K562 (cell line): ENCODE data around the gene BLM. TPM values are rescaled to one million over a fixed set of nuclear protein-coding genes. Genes with fewer than 3 reads are reported as not detected.

ENCODE experiments used
- ATAC-seq: fragments of 200-7000 bp; cut with Tn5 transposase; 3 replicates; pipeline ENCODE4 v1.9.1; 2020; ENCODE audit warnings: moderate library complexity
- BruUV-seq: library from RNA; stranded (reverse); fragments of 400-500 nt; replicated peaks from 2 replicates; lab custom pipeline; 2021; lab: Mats Ljungman, UMichigan
- CTCF ChIA-PET: fragments of 300-600 bp; formaldehyde crosslinking; extraction: SDS; loops from one replicate; lab custom pipeline; 2021; ENCODE audit warnings: low intra/inter-chr PET ratio; lab: Yijun Ruan, JAX
- POLR2A ChIA-PET: fragments of 300-600, 350-650 bp; sonication (Branson Sonifier 250); formaldehyde crosslinking; extraction: SDS; loops from one replicate; lab custom pipeline; 2021; ENCODE audit warnings: antibody characterized with exemption, inconsistent platforms; lab: Yijun Ruan, JAX
- DNase-seq, 4 experiments: peaks; one replicate each; pipeline versions ENCODE4 v3.0.0 to v3.0.0-alpha.2; 2011 to 2018; ENCODE audit warnings: low spot score in 3 of 4, mixed read lengths in 3 of 4; ENCODE audit errors: extremely low read depth in 1 of 4
- FAIRE-seq: peaks from 2 replicates; lab custom pipeline; 2011; peaks lifted over from hg19 to GRCh38; lab: Jason Lieb, UNC
- H2AFZ ChIP-seq: 2 replicates; pipeline ENCODE4 v1.6.0; 2011; ENCODE audit warnings: low read depth, low read length, control low read depth, inconsistent platforms
- H3K27ac ChIP-seq: fragments of 200-600 bp; 3 replicates; pipeline ENCODE4 v1.8.0; 2011; ENCODE audit warnings: low read depth, mild to moderate bottlenecking, control low read depth, inconsistent platforms, low read length, moderate library complexity, mixed read lengths; ENCODE audit errors: extremely low read depth
- H3K27me3 ChIP-seq, 2 experiments: fragments of 300-600 bp in 1 of 2; 2 replicates in 1 of 2; 3 replicates in 1 of 2; pipeline versions ENCODE4 v1.6.0 to v1.8.0; 2011; ENCODE audit warnings: inconsistent platforms in 2 of 2, low read length in 2 of 2, mild to moderate bottlenecking in 1 of 2, mixed read lengths in 1 of 2, moderate library complexity in 1 of 2; ENCODE audit not compliant: control insufficient read depth in 2 of 2, insufficient read depth in 2 of 2
- H3K36me3 ChIP-seq: fragments of 300-600 bp; 3 replicates; pipeline ENCODE4 v1.8.0; 2011; ENCODE audit warnings: mild to moderate bottlenecking, low read length, inconsistent platforms; ENCODE audit not compliant: control insufficient read depth, insufficient read depth
- H3K4me1 ChIP-seq, 2 experiments: fragments of 200-600 bp in 1 of 2; replicated peaks in 1 of 2; 2 replicates in 1 of 2; 3 replicates in 1 of 2; pipeline versions ENCODE4 v1.5.1 to v1.8.0; 2011; ENCODE audit warnings: inconsistent platforms in 2 of 2, low read length in 2 of 2, mild to moderate bottlenecking in 1 of 2, mixed read lengths in 1 of 2, moderate library complexity in 1 of 2; ENCODE audit not compliant: control insufficient read depth in 2 of 2, insufficient read depth in 2 of 2
- H3K4me2 ChIP-seq: 2 replicates; pipeline ENCODE4 v1.6.1; 2011; ENCODE audit warnings: low read length, control low read depth, inconsistent platforms, mixed read lengths; ENCODE audit not compliant: insufficient read depth
- H3K4me3 ChIP-seq: fragments of 200-600 bp; sonication (generic), shearing (Covaris generic); 2 replicates; pipeline ENCODE4 v1.5.1; 2016; ENCODE audit warnings: control low read depth, inconsistent platforms
- H3K79me2 ChIP-seq: fragments of 200-600 bp; 3 replicates; pipeline ENCODE4 v1.8.0; 2011; ENCODE audit warnings: low read length, inconsistent platforms; ENCODE audit not compliant: control insufficient read depth, insufficient read depth
- H3K9ac ChIP-seq, 2 experiments: 2 replicates each; pipeline versions ENCODE4 v1.6.0 to v1.6.1; 2011; ENCODE audit warnings: low read depth in 2 of 2, low read length in 2 of 2, control low read depth in 1 of 2, inconsistent platforms in 1 of 2, mild to moderate bottlenecking in 1 of 2, mixed read lengths in 1 of 2; ENCODE audit not compliant: insufficient read depth in 1 of 2
- H3K9me1 ChIP-seq: one replicate; pipeline ENCODE4 v1.6.0; 2011; ENCODE audit warnings: inconsistent platforms, mild to moderate bottlenecking, low read length, moderate library complexity; ENCODE audit not compliant: control insufficient read depth, insufficient read depth
- H3K9me3 ChIP-seq: replicated peaks from 2 replicates; pipeline ENCODE4 v1.5.1; 2011; ENCODE audit warnings: low read depth, low read length, inconsistent platforms; ENCODE audit not compliant: control insufficient read depth, insufficient read depth
- H4K20me1 ChIP-seq: replicated peaks from 2 replicates; pipeline ENCODE4 v1.6.1; 2011; ENCODE audit warnings: low read length, inconsistent platforms, mixed read lengths; ENCODE audit not compliant: control insufficient read depth, insufficient read depth
- CAMTA2 ChIP-seq: fragments of 250-450 bp; sonication (Bioruptor Pico); conservative IDR thresholded peaks from 2 replicates; pipeline ENCODE4 v1.5.1; 2022
- CSDE1 ChIP-seq, 2 experiments: fragments of 450-650 bp; IDR thresholded peaks; 2 replicates each; pipeline ENCODE4 v1.6.1; 2016; ENCODE audit warnings: mild to moderate bottlenecking in 1 of 2
- HNRNPL ChIP-seq: fragments of 200-400 bp; formaldehyde crosslinking; IDR thresholded peaks from 2 replicates; pipeline ENCODE4 v1.6.1; 2017; ENCODE audit warnings: low read depth, mild to moderate bottlenecking, low read length
- IRF2 ChIP-seq: sonication (generic); formaldehyde crosslinking; IDR thresholded peaks from 2 replicates; pipeline ENCODE4 v1.8.1; 2022; ENCODE audit warnings: mild to moderate bottlenecking, missing genetic modification reagents
- KAT2B ChIP-seq: IDR thresholded peaks from one replicate; pipeline ENCODE4 v1.6.1; 2012; ENCODE audit warnings: low read depth, mild to moderate bottlenecking, control low read depth, inconsistent platforms, low read length, moderate library complexity
- MEF2A ChIP-seq: IDR thresholded peaks from 2 replicates; pipeline ENCODE4 v1.6.1; 2011; ENCODE audit warnings: low read depth, mild to moderate bottlenecking, low read length, moderate library complexity; ENCODE audit not compliant: control insufficient read depth
- NR4A1 ChIP-seq, 2 experiments: fragments of 250-450 bp in 1 of 2; fragments of 450-650 bp in 1 of 2; sonication (Bioruptor Pico) in 1 of 2; IDR thresholded peaks; 2 replicates each; pipeline versions ENCODE4 v1.4.0 to v1.6.1; 2016 to 2020; ENCODE audit warnings: mild to moderate bottlenecking in 2 of 2, missing compliant biosample characterization in 1 of 2, missing genetic modification characterization in 1 of 2, moderate library complexity in 1 of 2
- PHF8 ChIP-seq: fragments of 200-600 bp; sonication (generic); IDR thresholded peaks from 2 replicates; pipeline ENCODE4 v1.6.1; 2012; ENCODE audit warnings: mixed run types, mild to moderate bottlenecking, inconsistent platforms, low read length, moderate library complexity, borderline replicate concordance
- POLR3A ChIP-seq: IDR thresholded peaks from 2 replicates; pipeline ENCODE4 v1.6.1; 2011; ENCODE audit warnings: borderline replicate concordance, mild to moderate bottlenecking, moderate library complexity; ENCODE audit not compliant: insufficient read length, insufficient read depth; ENCODE audit errors: extremely low read depth
- RBM34 ChIP-seq: fragments of 200-400 bp; formaldehyde crosslinking; IDR thresholded peaks from 2 replicates; pipeline ENCODE4 v1.6.1; 2018; ENCODE audit warnings: low read length, borderline replicate concordance; ENCODE audit not compliant: insufficient read depth
- RCOR1 ChIP-seq, 2 experiments: IDR thresholded peaks; 2 replicates each; pipeline ENCODE4 v1.6.1; 2012; ENCODE audit warnings: low read depth in 2 of 2, low read length in 2 of 2, borderline replicate concordance in 1 of 2, improper control_type of control experiment in 1 of 2
- RFX7 ChIP-seq: fragments of 250-450 bp; sonication (Bioruptor Pico); IDR thresholded peaks from 2 replicates; pipeline ENCODE4 v1.5.1; 2021; ENCODE audit warnings: mild to moderate bottlenecking
- WGBS: fragments of 100-300 bp; shearing (Covaris generic); methylation state at CpG from one replicate; pipeline ENCODE4 v1.1.6; 2016; ENCODE audit warnings: low coverage, mixed read lengths; ENCODE audit not compliant: insufficient coverage; ENCODE audit errors: missing lambda C conversion rate; 5-methylcytosine and 5-hydroxymethylcytosine counted together
- in situ Hi-C: fragments of 300-500 bp; cut with MboI; formaldehyde crosslinking; loops from 4 replicates; pipeline ENCODE4 v1.15.0; 2018; ENCODE audit warnings: inconsistent platforms, mixed read lengths
- intact Hi-C: fragments of 100-400 bp; cut with micrococcal nuclease; formaldehyde crosslinking; loops from 2 replicates; pipeline ENCODE4 v1.14.2; 2022
- polyA plus RNA-seq, 8 experiments: library from polyadenylated mRNA; depleted of rRNA in 4 of 8; stranded (reverse) in 5 of 8; unstranded in 3 of 8; fragments of >200 nt; fragmentation: Nextera tagmentation in 2 of 8; fragmentation: Illumina TruSeq in 1 of 8; extraction: Ambion mirVana in 2 of 8; extraction: Trizol in 1 of 8; gene quantifications; 2 replicates each; pipeline versions ENCODE4 v1.2.1 to v1.2.3, GENCODE V29; 2011 to 2014; ENCODE audit warnings: inconsistent platforms in 1 of 8, missing spikeins in 1 of 8
- total RNA-seq, 7 experiments: library from RNA; depleted of rRNA in 6 of 7; stranded (reverse); fragments of >200 nt in 6 of 7; fragmentation: Illumina TruSeq in 2 of 7; extraction: Trizol in 2 of 7; gene quantifications; 2 replicates each; pipeline versions ENCODE4 v1.2.1 to v1.2.3, GENCODE V29; 2011 to 2021; ENCODE audit warnings: low replicate concordance in 1 of 7
- TF ChIP-seq, protein P1 (sequence below): fragments of 450-650 bp; formaldehyde crosslinking; IDR thresholded peaks from 2 replicates; pipeline ENCODE4 v1.4.0; 2020; ENCODE audit warnings: mild to moderate bottlenecking, moderate library complexity

The BLM gene
- total and polyA plus RNA-seq, 9 of the 15 experiments (the other 6 are each of a cell fraction or from before 2014, with no cell fraction given) = 21.0 to 56.0 (median 43.9) TPM

DNA sequence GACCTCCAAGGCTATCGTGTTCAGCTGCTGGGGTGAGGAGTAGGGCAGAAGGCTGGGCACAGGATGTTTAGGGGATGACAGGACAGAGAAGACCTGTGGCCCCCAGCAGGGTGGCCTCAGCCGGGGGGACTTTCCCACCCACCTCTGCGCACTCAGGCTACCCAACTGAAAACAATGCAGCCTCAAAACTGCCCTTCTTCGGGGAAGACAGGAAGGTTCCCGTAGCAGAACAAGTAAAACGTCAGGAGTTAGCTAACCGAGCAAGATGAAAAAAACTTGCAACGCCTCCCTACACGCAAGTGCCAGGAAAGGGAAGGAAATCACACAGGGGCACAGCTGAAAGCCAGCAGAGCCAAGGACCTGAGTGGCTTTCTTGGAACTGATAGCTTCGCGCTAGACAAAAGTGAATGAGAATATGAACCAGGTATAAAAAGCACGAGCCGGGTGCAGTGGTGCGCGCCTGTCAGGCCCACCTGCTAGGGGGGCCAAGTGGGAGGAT is 112.8 kb downstream of the BLM start:
- no peaks in the 10 kb centered on the region for H3K79me2 ChIP-seq
- TF ChIP-seq POLR3A = no peak
- TF ChIP-seq KAT2B = no peak
- no peak for TF ChIP-seq MEF2A
- no peak overlapping the region for H3K27ac ChIP-seq
- H3K9ac ChIP-seq = peak overlapping the region in 1 of 2 experiments; percentile 61; a peak in 1 of 4 replicates
- no TSS peak for BruUV-seq
- 71% methylated on average over 15 of the region's 15 CpGs for WGBS
- H3K9me3 ChIP-seq = no peaks in the 10 kb centered on the region; the same call in 1 of the 2 replicates
- H4K20me1 ChIP-seq = no peaks in the 10 kb centered on the region
- DNase-seq (no peak), ATAC-seq (no peak), FAIRE-seq (no peak)
- H3K4me3 ChIP-seq = no peak overlapping the region
- peak overlapping the region; percentile 34; the same call in 1 of the 2 replicates for H2AFZ ChIP-seq
- in situ Hi-C loops = no loop called here
- no peaks in the 10 kb centered on the region for H3K36me3 ChIP-seq
- ChIA-PET POLR2A (no interaction called here), CTCF (no interaction called here)
- intact Hi-C loops = no loop called here
- no peaks in the 10 kb centered on the region for H3K27me3 ChIP-seq
- no peak overlapping the region for H3K4me2 ChIP-seq
- peaks cover 10 to 37% of the 10 kb centered on the region in 2 experiments; a peak in 4 of 5 replicates for H3K4me1 ChIP-seq
- H3K9me1 ChIP-seq = no peaks in the 10 kb centered on the region

DNA sequence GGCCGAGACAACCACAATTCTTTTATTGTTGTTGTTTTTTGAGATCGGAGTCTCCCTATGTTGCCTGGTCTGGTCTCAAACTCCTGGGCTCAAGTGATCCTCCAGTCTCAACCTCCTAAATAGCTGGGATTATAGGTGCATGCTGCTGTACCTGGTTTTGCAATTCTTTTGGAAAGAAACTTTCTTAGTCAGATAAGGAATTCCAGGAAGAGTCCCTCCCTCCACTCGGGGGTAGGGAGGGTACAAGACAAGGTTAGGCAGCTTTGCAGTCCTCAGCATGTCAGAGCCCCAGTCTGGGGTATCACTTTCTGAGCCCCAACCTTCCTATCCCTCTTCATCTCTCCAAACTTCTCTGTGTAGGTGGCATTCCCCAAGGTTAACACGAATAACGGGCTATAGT is 117.5 kb downstream of the BLM start:
- FAIRE-seq (peak; percentile 71), DNase-seq (peak in 2 of 4 experiments; percentile 53 to 60), ATAC-seq (peak; percentile 28)
- peak overlapping the region; percentile 52 for H2AFZ ChIP-seq
- intact Hi-C loops = no loop called here
- H3K4me2 ChIP-seq = peak overlapping the region; percentile 61
- no peaks in the 10 kb centered on the region for H3K79me2 ChIP-seq
- no peaks in the 10 kb centered on the region for H3K9me1 ChIP-seq
- POLR2A ChIA-PET = interaction anchor here (1.0 to 1.4 kb wide), 3 partner anchors 9 to 47 kb away, joined by 3 to 4 read pairs (median 3); partner anchors contain the start of gene FURIN
- H3K4me3 ChIP-seq = no peak overlapping the region
- in situ Hi-C loops = no loop called here
- peak overlapping the region in 1 of 2 experiments; percentile 38; a peak in 1 of 4 replicates for H3K9ac ChIP-seq
- H3K27me3 ChIP-seq = no peaks in the 10 kb centered on the region
- peak overlapping the region; percentile 43; the same call in 1 of the 3 replicates for H3K27ac ChIP-seq
- WGBS = 22% methylated on average over 5 of the region's 5 CpGs
- BruUV-seq = no TSS peak
- peaks cover 35 to 56% of the 10 kb centered on the region in 2 experiments for H3K4me1 ChIP-seq
- no peaks in the 10 kb centered on the region for H4K20me1 ChIP-seq
- CTCF ChIA-PET = interaction anchor here (0.6 kb wide), 1 partner anchor 49 kb away, joined by 3 read pairs; no protein-coding TSS in a partner anchor
- H3K9me3 ChIP-seq = no peaks in the 10 kb centered on the region
- no peaks in the 10 kb centered on the region for H3K36me3 ChIP-seq
- TF ChIP-seq IRF2 (CRISPR knock-in tag) = no peak
- TF ChIP-seq, protein P1, sequence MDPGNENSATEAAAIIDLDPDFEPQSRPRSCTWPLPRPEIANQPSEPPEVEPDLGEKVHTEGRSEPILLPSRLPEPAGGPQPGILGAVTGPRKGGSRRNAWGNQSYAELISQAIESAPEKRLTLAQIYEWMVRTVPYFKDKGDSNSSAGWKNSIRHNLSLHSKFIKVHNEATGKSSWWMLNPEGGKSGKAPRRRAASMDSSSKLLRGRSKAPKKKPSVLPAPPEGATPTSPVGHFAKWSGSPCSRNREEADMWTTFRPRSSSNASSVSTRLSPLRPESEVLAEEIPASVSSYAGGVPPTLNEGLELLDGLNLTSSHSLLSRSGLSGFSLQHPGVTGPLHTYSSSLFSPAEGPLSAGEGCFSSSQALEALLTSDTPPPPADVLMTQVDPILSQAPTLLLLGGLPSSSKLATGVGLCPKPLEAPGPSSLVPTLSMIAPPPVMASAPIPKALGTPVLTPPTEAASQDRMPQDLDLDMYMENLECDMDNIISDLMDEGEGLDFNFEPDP (CRISPR knock-in tag) = no peak
- no peak for TF ChIP-seq PHF8
- TF ChIP-seq RBM34 = no peak
- TF ChIP-seq HNRNPL = no peak
- no peak for TF ChIP-seq NR4A1 (CRISPR knock-in tag; IDR thresholded peaks at IDR 0.05)
- TF ChIP-seq NR4A1 (tag; IDR thresholded peaks at IDR 0.05) = 0 out of 2 replicates have a peak, but pooled peaks have one; percentile 7
- TF ChIP-seq RCOR1 (IDR thresholded peaks at IDR 0.05; ENCODE audit: borderline replicate concordance in 1 of 2, low read depth in 2 of 2, low read length in 2 of 2) = no peak
- no peak for TF ChIP-seq CAMTA2
- no peak for TF ChIP-seq CSDE1 (IDR thresholded peaks at IDR 0.05)
- TF ChIP-seq RFX7 (CRISPR knock-in tag) = no peak
